GM10248 (cell line): ENCODE data around the gene RCVRN.

Experiments used
- CTCF ChIA-PET: fragments of 300-600 bp; sonication (Branson Sonifier 250); formaldehyde crosslinking; extraction: SDS; loops from one replicate; lab custom pipeline; 2021; ENCODE audit warnings: antibody characterized with exemption; lab: Yijun Ruan, JAX
- POLR2A ChIA-PET: fragments of 350-650 bp; sonication (Branson Sonifier 250); formaldehyde crosslinking; extraction: SDS; loops from one replicate; lab custom pipeline; 2020; ENCODE audit warnings: antibody characterized with exemption; lab: Yijun Ruan, JAX
- DNase-seq: peaks from one replicate; pipeline ENCODE4 v3.0.0; 2012; ENCODE audit errors: extremely low spot score
- CTCF ChIP-seq: IDR thresholded peaks from 2 replicates; pipeline ENCODE4 v1.5.1; 2012; ENCODE audit warnings: mild to moderate bottlenecking, low read depth; ENCODE audit errors: extremely low read depth, missing control alignments, control extremely low read depth

RCVRN gene

GRCh38 chr17:9911089-9911488, 6.0 kb upstream of the RCVRN start:
- CTCF ChIA-PET: no interaction called here

GRCh38 chr17:9908649-9909042, 3.6 kb upstream of the RCVRN start:
- POLR2A ChIA-PET: no interaction called here
- TF ChIP-seq CTCF: no peak
- DNase-seq: no peak
- CTCF ChIA-PET: interaction anchor here (1.0 to 1.4 kb wide), 4 partner anchors 9 to 709 kb away, joined by 3 to 5 read pairs (median 4); no protein-coding TSS in a partner anchor

More at GRCh38 chr17:9911089-9911488, 6.0 kb upstream of the RCVRN start:
- TF ChIP-seq CTCF: no peak
- no peak for DNase-seq
- POLR2A ChIA-PET: no interaction called here

DNA sequence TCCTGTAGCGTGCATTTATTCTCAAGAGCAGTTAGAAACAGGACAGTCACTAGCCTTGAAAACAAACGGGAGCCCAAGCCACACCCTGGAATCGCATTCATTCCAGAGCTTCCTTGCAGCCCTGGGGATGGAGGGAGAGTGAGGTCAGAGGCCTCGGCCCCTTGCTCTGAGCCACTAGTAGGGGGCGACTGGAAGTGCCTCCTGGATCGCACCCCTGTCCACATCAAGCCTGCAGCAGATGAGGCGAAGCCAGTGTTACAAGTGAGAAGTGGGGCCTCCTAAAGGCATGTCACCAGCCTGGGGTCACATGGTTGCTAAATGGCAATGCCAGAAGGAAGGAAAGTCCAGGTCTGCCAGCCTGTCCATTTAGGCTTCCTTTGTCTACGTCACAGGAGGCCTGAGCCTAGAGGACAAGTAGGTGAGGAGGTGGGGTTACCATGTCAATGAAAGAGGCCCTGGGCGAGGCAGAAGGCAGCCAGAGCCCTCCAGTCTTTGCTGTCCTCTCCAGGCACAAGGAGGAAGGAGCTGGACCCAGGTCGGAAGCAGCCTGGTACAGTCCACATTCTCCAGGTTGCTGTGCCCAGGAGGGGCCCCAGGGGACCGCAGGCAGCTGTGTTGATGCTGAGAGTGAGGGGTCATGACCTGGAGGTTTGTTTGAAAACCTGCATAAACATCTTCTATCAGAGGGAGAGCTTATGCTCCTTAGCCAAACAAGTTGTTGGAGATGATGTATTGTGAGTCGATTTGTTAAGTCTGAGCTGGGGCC, 3.0 kb upstream of the RCVRN start:
- TF ChIP-seq CTCF: no peak
- DNase-seq: no peak
- CTCF ChIA-PET: interaction anchor here (1.0 to 1.4 kb wide), 4 partner anchors 9 to 709 kb away, joined by 3 to 5 read pairs (median 4); no protein-coding TSS in a partner anchor
- POLR2A ChIA-PET: no interaction called here

GRCh38 chr17:9907131-9907530, 2.1 kb upstream of the RCVRN start:
- no peak for TF ChIP-seq CTCF
- CTCF ChIA-PET: interaction anchor here (0.7 kb wide), 1 partner anchor 17 kb away, joined by 3 read pairs; no protein-coding TSS in a partner anchor
- DNase-seq: no peak
- POLR2A ChIA-PET: no interaction called here

GRCh38 chr17:9906616-9907015, 1.5 kb upstream of the RCVRN start:
- POLR2A ChIA-PET: no interaction called here
- no peak for TF ChIP-seq CTCF
- CTCF ChIA-PET: interaction anchor here (0.7 kb wide), 1 partner anchor 17 kb away, joined by 3 read pairs; no protein-coding TSS in a partner anchor

DNA sequence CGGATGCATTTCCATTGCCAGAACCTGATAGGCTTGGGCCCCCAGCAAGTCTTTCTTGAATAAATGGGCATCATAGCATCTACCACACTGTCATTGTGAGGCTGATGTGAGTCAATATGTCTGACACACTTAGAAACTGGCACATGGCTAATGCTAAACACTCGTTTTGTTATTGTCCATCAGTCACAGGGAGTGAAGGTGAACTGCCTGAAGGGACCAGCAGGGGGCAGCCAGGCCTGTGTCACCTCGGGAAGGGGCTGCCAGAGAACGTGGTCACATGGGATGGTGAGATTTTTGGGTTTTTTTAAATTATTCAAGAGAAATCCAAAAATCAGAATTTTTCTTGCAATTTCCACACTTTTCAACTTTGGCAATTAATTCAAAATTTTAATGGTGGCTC, 831 bp upstream of the RCVRN start:
- CTCF ChIA-PET: interaction anchor here (1.1 kb wide), 2 partner anchors 19 to 23 kb away, joined by 3 read pairs; no protein-coding TSS in a partner anchor

More at GRCh38 chr17:9906616-9907015, 1.5 kb upstream of the RCVRN start:
- DNase-seq: no peak

More for the DNA sequence above, 831 bp upstream of the RCVRN start:
- peak; percentile 55 for TF ChIP-seq CTCF
- POLR2A ChIA-PET: no interaction called here
- DNase-seq: peak; percentile 76
